ENCODE measurements around the gene CARD14.
"Not testable (repeated sequence)": the region's sequence is repeated elsewhere in the genome, so short reads cannot be mapped to it uniquely, and the experiment has no call there.

CARD14 gene

DNA sequence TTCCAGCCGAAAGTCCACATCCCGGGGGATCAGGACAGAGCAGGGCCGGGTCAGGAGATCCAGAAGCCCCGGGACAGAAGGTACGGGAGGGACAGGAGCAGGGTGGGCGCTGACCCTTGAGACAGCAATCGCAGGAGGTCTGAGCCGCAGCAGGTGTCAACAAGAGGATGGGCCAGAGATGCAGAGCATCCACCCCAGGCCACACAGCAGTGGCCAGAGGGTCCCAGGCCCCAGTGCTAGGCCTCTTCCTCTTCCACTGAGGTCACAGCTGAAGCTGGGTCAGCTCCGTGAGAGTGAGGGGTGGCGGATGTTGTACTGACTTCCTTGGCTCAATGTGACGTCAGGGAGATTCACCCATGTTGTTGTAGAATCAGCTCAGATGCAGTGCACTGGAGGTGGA, 82.1 kb downstream of the CARD14 start:
- no peak for DNase-seq (ENCODE audit: low read depth)

DNA sequence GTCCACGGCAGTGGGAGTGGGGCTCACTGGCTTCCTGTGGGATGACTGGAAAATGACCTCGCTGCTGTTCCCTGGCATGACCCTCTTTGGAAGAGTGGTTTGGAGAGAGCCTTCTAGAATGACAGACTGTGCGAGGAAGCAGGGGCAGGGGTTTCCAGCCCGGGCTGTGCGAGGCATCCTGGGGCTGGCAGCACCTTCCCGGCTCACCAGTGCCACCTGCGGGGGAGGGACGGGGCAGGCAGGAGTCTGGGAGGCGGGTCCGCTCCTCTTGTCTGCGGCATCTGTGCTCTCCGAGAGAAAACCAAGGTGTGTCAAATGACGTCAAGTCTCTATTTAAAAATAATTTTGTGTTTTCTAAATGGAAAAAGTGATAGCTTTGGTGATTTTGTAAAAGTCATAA, 83.0 kb downstream of the CARD14 start:
- no peak for DNase-seq (ENCODE audit: low read depth)

DNA sequence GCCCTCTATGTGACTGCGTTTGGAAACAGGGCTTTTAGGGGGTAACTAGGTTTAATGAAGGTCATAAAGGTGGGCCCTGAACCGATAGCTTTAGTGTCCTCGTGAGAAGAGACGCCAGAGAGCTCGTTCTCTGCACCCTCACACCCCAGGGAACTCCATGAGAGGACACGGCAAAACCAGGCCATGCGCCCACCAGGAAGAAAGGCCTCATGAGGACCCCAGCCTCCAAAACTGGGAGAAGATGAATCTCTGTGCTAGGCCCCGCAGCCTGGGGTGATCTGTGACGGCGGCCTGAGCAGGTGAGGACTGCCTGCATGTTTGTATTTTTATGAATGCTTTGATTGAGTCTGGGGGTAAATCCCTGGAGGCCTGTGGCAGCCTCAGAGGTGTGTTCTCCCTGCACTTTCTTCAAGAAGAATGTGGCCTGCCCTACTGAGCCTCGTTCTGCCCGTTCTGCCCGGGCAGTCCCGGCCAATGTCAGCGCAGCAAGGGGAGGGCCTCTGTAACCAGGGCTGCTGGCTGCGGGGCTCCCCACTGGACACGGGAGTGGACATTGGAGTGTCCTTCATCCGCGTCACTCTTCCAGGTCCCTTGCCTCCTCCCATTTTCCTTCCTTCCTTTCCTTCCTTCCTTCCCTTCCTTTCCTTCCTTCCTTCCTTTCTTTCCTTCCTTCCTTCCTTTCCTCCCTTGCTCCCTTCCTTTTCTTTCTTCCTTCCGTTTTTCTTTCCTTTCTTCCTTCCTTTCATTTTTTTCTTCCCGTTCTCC, 84.0 kb downstream of the CARD14 start:
- DNase-seq (ENCODE audit: low read depth) = no peak

DNA sequence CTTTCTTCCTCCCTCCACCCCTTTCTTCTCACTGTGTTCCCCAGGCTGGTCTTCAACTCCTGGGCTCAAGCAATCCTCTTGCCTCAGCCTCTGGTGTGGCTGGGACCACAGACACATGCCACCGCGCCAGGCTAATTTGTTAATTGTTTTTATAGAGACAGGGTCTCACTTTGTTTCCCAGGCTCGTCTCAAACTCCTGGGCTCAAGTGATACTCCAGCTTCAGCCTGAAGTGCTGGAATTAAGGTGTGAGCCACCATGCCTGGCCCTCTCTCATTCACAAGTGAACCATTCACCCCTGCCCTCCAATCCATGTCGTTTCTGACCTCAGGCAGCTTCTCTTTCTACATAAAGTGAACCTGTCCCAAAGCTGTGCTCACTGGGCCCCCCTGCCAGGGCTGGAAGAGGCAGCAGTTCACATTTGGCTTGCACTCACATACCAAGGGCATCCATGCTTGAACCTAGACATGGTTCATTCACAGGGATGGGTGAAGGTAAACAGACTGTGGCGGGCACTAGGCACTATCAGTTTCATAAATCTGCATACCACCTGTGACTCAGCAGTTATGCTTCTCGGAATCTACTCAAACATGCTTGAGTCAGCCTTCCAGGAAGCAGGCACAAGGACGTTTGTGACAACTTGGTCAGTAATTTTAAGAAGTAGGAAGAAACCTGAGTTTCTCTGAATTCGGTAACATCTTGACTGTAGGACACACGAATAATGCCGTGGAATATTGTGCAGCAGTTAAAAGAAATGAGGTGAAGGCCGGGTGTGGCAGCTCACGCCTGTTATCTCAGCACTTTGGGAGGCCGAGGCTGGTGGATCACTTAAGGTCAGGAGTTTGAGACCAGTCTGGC, 84.8 kb downstream of the CARD14 start:
- DNase-seq (ENCODE audit: low read depth) = peak; percentile 59

DNA sequence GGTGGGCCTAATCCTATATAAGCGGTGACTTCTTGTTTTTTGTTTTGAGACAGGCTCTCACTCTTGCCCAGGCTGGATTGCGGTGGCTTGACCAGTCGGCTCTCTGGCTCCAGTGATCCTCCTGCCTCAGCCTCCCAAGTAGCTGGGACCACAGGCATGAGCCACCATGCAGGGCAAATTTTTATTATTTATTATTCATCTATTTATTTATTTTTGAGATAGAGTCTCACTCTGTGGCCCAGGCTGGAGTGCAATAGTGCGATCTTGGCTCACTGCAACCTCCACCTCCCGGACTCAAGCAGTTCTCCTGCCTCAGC, 86.2 kb downstream of the CARD14 start:
- DNase-seq (ENCODE audit: low read depth) = no peak

DNA sequence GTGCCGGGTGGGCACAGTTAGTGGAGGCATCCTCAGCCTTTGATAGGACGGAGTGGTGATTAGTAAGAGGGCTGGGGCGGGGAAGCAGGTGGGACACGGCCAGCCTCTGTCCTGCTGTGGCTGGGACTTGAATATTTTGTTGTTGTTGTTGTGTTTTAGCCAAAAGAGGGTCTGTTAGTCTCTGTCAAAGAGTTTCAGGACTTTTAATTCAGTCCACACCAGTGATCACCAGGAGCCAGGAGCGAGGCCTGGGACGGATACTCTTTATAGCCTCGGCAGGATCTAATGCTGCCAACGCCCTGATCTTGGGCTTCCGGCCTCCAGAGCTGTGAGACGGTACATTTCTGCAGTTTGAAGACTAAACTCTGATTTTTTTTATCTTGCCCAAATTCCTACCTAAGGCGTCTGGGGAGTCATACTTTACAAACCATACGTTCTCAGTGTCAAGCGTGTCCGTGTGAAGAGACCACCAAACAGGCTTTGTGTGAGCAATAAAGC, 87.9 kb downstream of the CARD14 start:
- DNase-seq (ENCODE audit: low read depth) = no peak

DNA sequence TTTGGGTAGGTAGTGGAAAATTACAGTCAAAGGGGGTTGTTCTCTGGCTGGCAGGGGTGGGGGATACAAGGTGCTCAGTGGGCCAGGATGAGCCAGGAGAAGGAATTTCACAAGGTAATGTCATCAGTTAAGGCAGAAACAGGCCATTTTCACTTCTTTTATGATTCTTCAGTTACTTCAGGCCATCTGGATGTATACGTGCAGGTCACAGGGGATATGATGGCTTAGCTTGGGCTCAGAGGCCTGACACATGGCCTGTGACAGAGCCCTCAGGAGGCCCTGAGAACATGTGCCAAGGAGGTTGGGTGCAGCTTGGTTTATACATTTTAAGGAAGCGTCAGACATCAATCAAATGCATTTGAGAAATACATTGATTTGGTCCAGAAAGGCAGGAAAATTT, 88.5 kb downstream of the CARD14 start:
- not testable (repeated sequence) for DNase-seq (ENCODE audit: low read depth)

All from CMK (cell line).